HCT116 (cell line): ENCODE data around the gene TTLL10. TPM values are rescaled to one million over a fixed set of nuclear protein-coding genes. Genes with fewer than 3 reads are reported as not detected.

Experiments used
- ATAC-seq: fragments of 200-7000 bp; cut with Tn5 transposase; 2 replicates; pipeline ENCODE4 v1.9.1; 2020; ENCODE audit warnings: mild to moderate bottlenecking, moderate library complexity
- BruUV-seq: library from RNA; stranded (reverse); fragments of 400-500 nt; replicated peaks from 2 replicates; lab custom pipeline; 2021; lab: Mats Ljungman, UMichigan
- CTCF ChIA-PET: fragments of 300-600 bp; sonication (Branson Sonifier 250); formaldehyde crosslinking; loops from one replicate; lab custom pipeline; 2021; ENCODE audit warnings: antibody characterized with exemption; lab: Charles Lee
- POLR2A ChIA-PET: fragments of 300-600, 350-600 bp; sonication (Branson Sonifier 250); formaldehyde crosslinking; loops from one replicate; lab custom pipeline; 2021; ENCODE audit warnings: antibody characterized with exemption; lab: Charles Lee
- RAD21 ChIA-PET, 2 experiments: fragments of 300-600 bp; sonication (Branson Sonifier 250); formaldehyde crosslinking; loops; one replicate each; lab custom pipeline; 2023; ENCODE audit warnings: low total read pairs in 2 of 2; ENCODE audit not compliant: uncharacterized antibody in 2 of 2, unreplicated experiment in 2 of 2, low non-redundant PET in 1 of 2; lab: Charles Lee
- DNase-seq: peaks from one replicate; pipeline ENCODE4 v3.0.0-alpha.2; 2010; ENCODE audit warnings: low read depth, low spot score
- H2AFZ ChIP-seq: fragments of 200-600 bp; shearing (Covaris generic), sonication (generic); 2 replicates; pipeline ENCODE4 v1.6.1; 2017; ENCODE audit warnings: low read depth, mixed run types, mixed read lengths, antibody characterized with exemption, low read length; ENCODE audit not compliant: poor library complexity, severe bottlenecking
- H3K27ac ChIP-seq: 2 replicates; pipeline ENCODE4 v1.5.1; 2012; ENCODE audit warnings: low read depth, low read length
- H3K27me3 ChIP-seq: fragments of 200-600 bp; sonication (generic); 2 replicates; pipeline ENCODE4 v1.6.1; 2016; ENCODE audit warnings: mixed run types, low read length, mixed read lengths; ENCODE audit not compliant: insufficient read depth
- H3K36me3 ChIP-seq, 2 experiments: fragments of 200-500 bp in 1 of 2; fragments of 200-600 bp in 1 of 2; sonication (Bioruptor generic) in 1 of 2; sonication (generic) in 1 of 2; 2 replicates each; pipeline versions ENCODE4 v1.5.1 to v1.6.1; 2014 to 2016; ENCODE audit warnings: low read length in 2 of 2, inconsistent platforms in 1 of 2, mixed read lengths in 1 of 2, mixed run types in 1 of 2; ENCODE audit not compliant: insufficient read depth in 2 of 2, control insufficient read depth in 1 of 2
- H3K4me1 ChIP-seq, 2 experiments: fragments of 200-600 bp in 1 of 2; sonication (generic) in 1 of 2; 2 replicates each; pipeline versions ENCODE4 v1.5.1 to v1.6.1; 2012 to 2017; ENCODE audit warnings: low read length in 2 of 2, inconsistent platforms in 1 of 2, mild to moderate bottlenecking in 1 of 2, mixed read lengths in 1 of 2, mixed run types in 1 of 2, moderate library complexity in 1 of 2; ENCODE audit not compliant: insufficient read depth in 2 of 2, control insufficient read depth in 1 of 2
- H3K4me2 ChIP-seq: fragments of 200-600 bp; sonication (generic); 2 replicates; pipeline ENCODE4 v1.6.1; 2017; ENCODE audit warnings: mixed run types, low read length, mixed read lengths
- H3K4me3 ChIP-seq, 2 experiments: fragments of 200-600 bp in 1 of 2; sonication (generic) in 1 of 2; replicated peaks in 1 of 2; 2 replicates each; pipeline ENCODE4 v1.5.1; 2011 to 2016; ENCODE audit warnings: low read length in 2 of 2, control low read depth in 1 of 2, low read depth in 1 of 2, mild to moderate bottlenecking in 1 of 2, mixed read lengths in 1 of 2, mixed run types in 1 of 2
- H3K79me2 ChIP-seq: fragments of 200-600 bp; sonication (generic); 2 replicates; pipeline ENCODE4 v1.6.1; 2017; ENCODE audit warnings: mild to moderate bottlenecking, mixed run types, low read length, moderate library complexity, mixed read lengths; ENCODE audit not compliant: insufficient read depth
- H3K9ac ChIP-seq: fragments of 200-600 bp; sonication (generic); 2 replicates; pipeline ENCODE4 v1.6.1; 2016; ENCODE audit warnings: low read length, mixed read lengths
- H3K9me2 ChIP-seq: fragments of 200-600 bp; sonication (generic), shearing (Covaris generic); 2 replicates; pipeline ENCODE4 v1.6.1; 2017; ENCODE audit warnings: mixed run types, mild to moderate bottlenecking, moderate library complexity; ENCODE audit not compliant: insufficient read depth
- H3K9me3 ChIP-seq, 2 experiments: fragments of 200-500 bp in 1 of 2; fragments of 200-600 bp in 1 of 2; sonication (Bioruptor generic) in 1 of 2; sonication (generic) in 1 of 2; 2 replicates each; pipeline ENCODE4 v1.6.1; 2014 to 2017; ENCODE audit warnings: low read length in 2 of 2, mixed read lengths in 2 of 2, inconsistent platforms in 1 of 2, low read depth in 1 of 2, mild to moderate bottlenecking in 1 of 2, mixed run types in 1 of 2, moderate library complexity in 1 of 2; ENCODE audit not compliant: control insufficient read depth in 1 of 2, insufficient read depth in 1 of 2
- H4K20me1 ChIP-seq: fragments of 200-600 bp; sonication (generic), shearing (Covaris generic); 2 replicates; pipeline ENCODE4 v1.6.1; 2017; ENCODE audit warnings: mixed run types, mild to moderate bottlenecking, moderate library complexity; ENCODE audit not compliant: insufficient read depth
- CBX3 ChIP-seq: IDR thresholded peaks from 2 replicates; pipeline ENCODE4 v1.6.1; 2012; ENCODE audit warnings: low read depth
- ELF1 ChIP-seq: IDR thresholded peaks from 2 replicates; pipeline ENCODE4 v1.6.1; 2012; ENCODE audit warnings: low read depth, borderline replicate concordance
- EZH2 ChIP-seq: fragments of 200-600 bp; sonication (generic); IDR thresholded peaks from 2 replicates; pipeline ENCODE4 v1.6.1; 2017; ENCODE audit warnings: antibody characterized with exemption, mixed run types
- EZH2phosphoT487 ChIP-seq: fragments of 200-600 bp; IDR thresholded peaks from 2 replicates; pipeline ENCODE4 v1.6.1; 2018; ENCODE audit warnings: antibody characterized with exemption, borderline replicate concordance
- FOSL1 ChIP-seq: IDR thresholded peaks from 2 replicates; pipeline ENCODE4 v1.6.1; 2012; ENCODE audit warnings: low read depth
- JUND ChIP-seq: IDR thresholded peaks from 2 replicates; pipeline ENCODE4 v1.6.1; 2012
- RAD21 ChIP-seq: IDR thresholded peaks from 2 replicates; pipeline ENCODE4 v1.6.1; 2012; ENCODE audit warnings: low read depth, mild to moderate bottlenecking
- SIN3A ChIP-seq: IDR thresholded peaks from 2 replicates; pipeline ENCODE4 v1.6.1; 2012; ENCODE audit warnings: low read depth
- SP1 ChIP-seq: IDR thresholded peaks from 2 replicates; pipeline ENCODE4 v1.6.1; 2012; ENCODE audit warnings: low read depth
- SRF ChIP-seq: IDR thresholded peaks from 2 replicates; pipeline ENCODE4 v1.6.1; 2012; ENCODE audit warnings: low read depth
- TCF7L2 ChIP-seq: IDR thresholded peaks from 2 replicates; pipeline ENCODE4 v1.7.0; 2011; ENCODE audit warnings: borderline replicate concordance, inconsistent platforms; ENCODE audit not compliant: insufficient read depth, insufficient read length; ENCODE audit errors: extremely low read depth
- YY1 ChIP-seq: IDR thresholded peaks from 2 replicates; pipeline ENCODE4 v1.6.1; 2011; ENCODE audit warnings: low read length, low read depth, moderate library complexity, mild to moderate bottlenecking; ENCODE audit not compliant: insufficient replicate concordance; ENCODE audit errors: extremely low read depth
- ZFX ChIP-seq: fragments of 450-650 bp; IDR thresholded peaks from 2 replicates; pipeline ENCODE4 v1.6.1; 2017
- intact Hi-C: fragments of 100-400 bp; cut with micrococcal nuclease; formaldehyde crosslinking; loops from 2 replicates; pipeline ENCODE4 v1.10.0; 2022
- total RNA-seq: library from RNA; stranded (reverse); gene quantifications from one replicate; pipeline ENCODE4 v1.2.1, GENCODE V29; 2021; ENCODE audit not compliant: unreplicated experiment
- TF ChIP-seq, protein P1 (sequence below): IDR thresholded peaks from 2 replicates; pipeline ENCODE4 v1.6.1; 2012; ENCODE audit warnings: low read depth
- TF ChIP-seq, protein P2 (sequence below): IDR thresholded peaks from 2 replicates; pipeline ENCODE4 v1.6.1; 2012

TTLL10 gene
- total RNA-seq, 1 experiment from 2014 or later, result 0.10 TPM

DNA sequence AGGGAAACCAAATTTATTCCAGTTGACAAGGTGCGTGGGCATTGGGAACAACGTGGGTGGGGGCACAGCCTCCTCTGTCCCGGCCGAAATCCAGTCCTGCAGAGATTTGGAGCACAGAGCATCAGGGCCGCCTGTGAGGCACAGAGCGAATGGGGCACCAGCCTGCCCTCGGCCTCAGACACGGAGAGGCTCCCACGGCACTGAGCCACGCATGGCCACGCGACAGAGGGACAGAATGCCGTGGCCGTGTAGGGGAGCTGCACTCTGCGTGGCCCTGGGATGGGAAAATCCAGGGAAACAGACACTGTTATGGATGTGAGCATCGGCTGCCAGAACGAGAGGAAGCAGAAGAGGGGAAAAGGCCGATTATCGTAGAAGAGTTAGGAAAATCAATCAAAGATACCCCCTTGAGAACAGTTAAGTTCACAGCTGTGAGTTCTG is 44.3 kb upstream of the TTLL10 start:
- no peaks in the 10 kb centered on the region for H3K36me3 ChIP-seq
- intact Hi-C loops, result no loop called here
- no peak overlapping the region for H3K9ac ChIP-seq
- H3K9me3 ChIP-seq, result no peaks in the 10 kb centered on the region
- CTCF ChIA-PET, result no interaction called here
- H2AFZ ChIP-seq, result no peak overlapping the region
- no peaks in the 10 kb centered on the region for H3K27me3 ChIP-seq
- BruUV-seq, result no TSS peak
- DNase-seq (no peak), ATAC-seq (no peak)
- H4K20me1 ChIP-seq, result no peaks in the 10 kb centered on the region
- TF ChIP-seq SP1 (no peak), JUND (no peak), ELF1 (no peak), TCF7L2 (no peak)
- TF ChIP-seq, all 23 proteins: peak for 0
- Histone ChIP-seq H3K4me3 (no peak overlapping the region), H3K9me2 (no peaks in the 10 kb centered on the region), H3K27ac (no peak overlapping the region), H3K79me2 (no peaks in the 10 kb centered on the region), H3K4me2 (no peak overlapping the region), H3K4me1 (no peaks in the 10 kb centered on the region)
- RAD21 ChIA-PET, result no interaction called here
- POLR2A ChIA-PET, result no interaction called here

DNA sequence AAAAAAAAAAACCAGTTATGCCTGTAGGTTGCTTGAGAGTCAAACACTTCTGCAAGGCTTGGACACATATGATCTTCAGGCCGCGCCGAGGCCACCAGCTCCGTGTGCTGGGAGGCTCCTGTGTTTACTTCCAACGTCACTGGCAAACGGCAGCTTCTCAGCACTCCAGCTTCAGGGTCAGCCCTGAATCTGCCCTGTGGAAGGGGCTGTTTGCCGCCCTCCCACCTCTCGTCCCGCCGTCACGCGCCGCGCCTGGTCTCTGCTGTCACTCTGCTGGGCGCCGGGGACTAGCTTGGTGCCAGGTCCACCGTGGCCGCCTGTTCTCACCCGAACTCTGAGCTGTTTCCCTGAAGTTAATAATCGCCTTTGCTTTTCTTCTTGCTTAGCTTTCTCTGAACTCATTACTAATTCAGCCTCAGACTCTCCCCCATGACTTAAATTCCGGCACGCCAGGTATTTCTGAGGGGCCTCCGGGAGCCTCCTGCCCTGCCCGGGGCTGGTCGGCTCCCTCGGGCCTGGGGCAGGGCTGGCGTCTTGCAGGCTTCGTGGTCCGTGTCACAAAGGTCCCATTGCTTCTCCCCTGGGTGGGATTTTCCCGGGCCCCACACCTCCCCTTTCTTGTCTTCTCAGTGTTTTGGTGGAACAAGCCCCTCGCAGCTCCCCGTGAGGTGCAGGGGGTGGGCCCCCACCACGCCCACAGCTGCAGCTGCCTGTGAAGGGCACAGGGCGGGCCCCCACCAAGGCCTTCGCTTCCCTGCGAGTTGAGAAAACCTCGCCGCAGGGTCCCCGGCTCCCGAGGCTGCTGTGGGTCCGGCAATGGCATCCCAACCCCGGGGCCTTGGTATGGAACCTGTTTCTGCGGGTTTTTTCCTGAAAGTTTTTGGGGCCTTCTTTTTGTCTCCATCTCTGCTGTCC is 43.2 kb upstream of the TTLL10 start:
- DNase-seq, result no peak
- RAD21 ChIA-PET, result no interaction called here
- no peaks in the 10 kb centered on the region for H3K9me3 ChIP-seq
- H3K9me2 ChIP-seq, result no peaks in the 10 kb centered on the region
- H3K4me2 ChIP-seq, result no peak overlapping the region
- intact Hi-C loops, result no loop called here
- POLR2A ChIA-PET, result no interaction called here
- H4K20me1 ChIP-seq, result no peaks in the 10 kb centered on the region
- H3K4me3 ChIP-seq, result no peak overlapping the region
- CTCF ChIA-PET, result no interaction called here
- H3K79me2 ChIP-seq, result no peaks in the 10 kb centered on the region
- H3K36me3 ChIP-seq, result no peaks in the 10 kb centered on the region
- no peaks in the 10 kb centered on the region for H3K27me3 ChIP-seq
- no peak overlapping the region for H3K27ac ChIP-seq
- H3K9ac ChIP-seq, result no peak overlapping the region
- no TSS peak for BruUV-seq
- no peaks in the 10 kb centered on the region for H3K4me1 ChIP-seq
- no peak for ATAC-seq
- H2AFZ ChIP-seq, result no peak overlapping the region
- TF ChIP-seq ZFX, result no peak
- no peak for TF ChIP-seq EZH2
- TF ChIP-seq ELF1, result no peak
- no peak for TF ChIP-seq YY1
- no peak for TF ChIP-seq EZH2phosphoT487
- TF ChIP-seq SRF, result no peak
- TF ChIP-seq SIN3A, result no peak
- TF ChIP-seq, protein P1, sequence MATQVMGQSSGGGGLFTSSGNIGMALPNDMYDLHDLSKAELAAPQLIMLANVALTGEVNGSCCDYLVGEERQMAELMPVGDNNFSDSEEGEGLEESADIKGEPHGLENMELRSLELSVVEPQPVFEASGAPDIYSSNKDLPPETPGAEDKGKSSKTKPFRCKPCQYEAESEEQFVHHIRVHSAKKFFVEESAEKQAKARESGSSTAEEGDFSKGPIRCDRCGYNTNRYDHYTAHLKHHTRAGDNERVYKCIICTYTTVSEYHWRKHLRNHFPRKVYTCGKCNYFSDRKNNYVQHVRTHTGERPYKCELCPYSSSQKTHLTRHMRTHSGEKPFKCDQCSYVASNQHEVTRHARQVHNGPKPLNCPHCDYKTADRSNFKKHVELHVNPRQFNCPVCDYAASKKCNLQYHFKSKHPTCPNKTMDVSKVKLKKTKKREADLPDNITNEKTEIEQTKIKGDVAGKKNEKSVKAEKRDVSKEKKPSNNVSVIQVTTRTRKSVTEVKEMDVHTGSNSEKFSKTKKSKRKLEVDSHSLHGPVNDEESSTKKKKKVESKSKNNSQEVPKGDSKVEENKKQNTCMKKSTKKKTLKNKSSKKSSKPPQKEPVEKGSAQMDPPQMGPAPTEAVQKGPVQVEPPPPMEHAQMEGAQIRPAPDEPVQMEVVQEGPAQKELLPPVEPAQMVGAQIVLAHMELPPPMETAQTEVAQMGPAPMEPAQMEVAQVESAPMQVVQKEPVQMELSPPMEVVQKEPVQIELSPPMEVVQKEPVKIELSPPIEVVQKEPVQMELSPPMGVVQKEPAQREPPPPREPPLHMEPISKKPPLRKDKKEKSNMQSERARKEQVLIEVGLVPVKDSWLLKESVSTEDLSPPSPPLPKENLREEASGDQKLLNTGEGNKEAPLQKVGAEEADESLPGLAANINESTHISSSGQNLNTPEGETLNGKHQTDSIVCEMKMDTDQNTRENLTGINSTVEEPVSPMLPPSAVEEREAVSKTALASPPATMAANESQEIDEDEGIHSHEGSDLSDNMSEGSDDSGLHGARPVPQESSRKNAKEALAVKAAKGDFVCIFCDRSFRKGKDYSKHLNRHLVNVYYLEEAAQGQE, result no peak
- TF ChIP-seq SP1, result no peak
- no peak for TF ChIP-seq FOSL1
- no peak for TF ChIP-seq RAD21
- TF ChIP-seq, protein P2, sequence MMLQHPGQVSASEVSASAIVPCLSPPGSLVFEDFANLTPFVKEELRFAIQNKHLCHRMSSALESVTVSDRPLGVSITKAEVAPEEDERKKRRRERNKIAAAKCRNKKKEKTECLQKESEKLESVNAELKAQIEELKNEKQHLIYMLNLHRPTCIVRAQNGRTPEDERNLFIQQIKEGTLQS, result no peak
- TF ChIP-seq CBX3, result no peak
